GM10266 (cell line): Measurements from ENCODE around the gene COMMD6.

Experiments used
- DNase-seq: peaks from one replicate; pipeline ENCODE4 v3.0.0; 2012; ENCODE audit errors: extremely low spot score
- TF ChIP-seq, protein P1 (sequence below): IDR thresholded peaks from 2 replicates; pipeline ENCODE4 v1.5.1; 2012; ENCODE audit warnings: mild to moderate bottlenecking, low read depth; ENCODE audit not compliant: control insufficient read depth, insufficient read depth; ENCODE audit errors: missing control alignments

The COMMD6 gene

DNA sequence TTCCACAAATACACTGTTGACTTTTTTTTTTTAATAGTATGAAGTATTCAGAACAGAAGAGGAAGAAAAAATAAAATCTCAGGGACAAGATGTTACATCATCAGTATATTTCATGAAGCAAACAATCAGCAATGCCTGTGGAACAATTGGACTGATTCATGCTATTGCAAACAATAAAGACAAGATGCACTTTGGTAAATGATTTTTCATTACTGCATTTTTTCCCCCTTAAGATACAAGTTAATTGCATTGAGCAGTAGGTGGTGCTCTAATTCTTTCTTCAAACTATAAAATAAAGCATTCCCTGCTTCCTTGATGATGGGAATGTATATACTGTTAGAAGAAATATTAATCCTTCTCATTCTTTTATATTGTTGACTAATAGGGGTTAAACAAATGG lies 29.0 kb upstream of the COMMD6 start:
- DNase-seq, result no peak
- TF ChIP-seq, protein P1, sequence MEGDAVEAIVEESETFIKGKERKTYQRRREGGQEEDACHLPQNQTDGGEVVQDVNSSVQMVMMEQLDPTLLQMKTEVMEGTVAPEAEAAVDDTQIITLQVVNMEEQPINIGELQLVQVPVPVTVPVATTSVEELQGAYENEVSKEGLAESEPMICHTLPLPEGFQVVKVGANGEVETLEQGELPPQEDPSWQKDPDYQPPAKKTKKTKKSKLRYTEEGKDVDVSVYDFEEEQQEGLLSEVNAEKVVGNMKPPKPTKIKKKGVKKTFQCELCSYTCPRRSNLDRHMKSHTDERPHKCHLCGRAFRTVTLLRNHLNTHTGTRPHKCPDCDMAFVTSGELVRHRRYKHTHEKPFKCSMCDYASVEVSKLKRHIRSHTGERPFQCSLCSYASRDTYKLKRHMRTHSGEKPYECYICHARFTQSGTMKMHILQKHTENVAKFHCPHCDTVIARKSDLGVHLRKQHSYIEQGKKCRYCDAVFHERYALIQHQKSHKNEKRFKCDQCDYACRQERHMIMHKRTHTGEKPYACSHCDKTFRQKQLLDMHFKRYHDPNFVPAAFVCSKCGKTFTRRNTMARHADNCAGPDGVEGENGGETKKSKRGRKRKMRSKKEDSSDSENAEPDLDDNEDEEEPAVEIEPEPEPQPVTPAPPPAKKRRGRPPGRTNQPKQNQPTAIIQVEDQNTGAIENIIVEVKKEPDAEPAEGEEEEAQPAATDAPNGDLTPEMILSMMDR, result peak; percentile 47

DNA sequence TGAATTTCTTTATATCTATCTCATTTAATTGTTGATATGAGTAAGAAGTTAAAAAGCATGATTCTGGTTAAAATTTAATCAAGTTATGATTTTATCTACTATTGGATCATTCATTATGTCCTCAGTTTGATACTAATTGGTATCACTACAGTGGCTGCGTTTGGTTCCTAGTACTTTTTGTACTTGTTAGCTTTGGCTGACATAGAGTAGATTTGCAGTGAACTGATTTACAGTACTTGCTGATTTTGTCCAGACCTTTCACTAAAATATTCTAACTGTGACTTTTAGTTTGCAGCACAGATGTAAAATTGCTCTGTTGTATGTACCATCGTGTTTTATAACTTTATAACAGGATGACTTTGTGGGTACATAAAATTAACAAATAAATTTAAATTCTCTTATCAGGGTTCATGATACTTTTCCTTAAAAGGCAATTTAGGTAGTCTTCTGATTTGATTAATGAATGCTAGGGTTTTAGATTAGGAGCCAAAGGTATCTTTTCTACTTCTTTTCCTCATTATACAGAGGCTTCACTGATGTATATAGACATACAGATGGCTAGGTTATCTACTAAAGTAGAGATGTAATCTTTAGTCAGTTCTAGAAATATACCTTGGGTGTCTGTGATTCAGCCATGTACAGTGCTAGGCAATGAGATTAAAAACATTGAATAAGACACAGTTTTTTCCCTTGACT lies 20.7 kb upstream of the COMMD6 start:
- DNase-seq, result no peak
- TF ChIP-seq, protein P1, result no peak

DNA sequence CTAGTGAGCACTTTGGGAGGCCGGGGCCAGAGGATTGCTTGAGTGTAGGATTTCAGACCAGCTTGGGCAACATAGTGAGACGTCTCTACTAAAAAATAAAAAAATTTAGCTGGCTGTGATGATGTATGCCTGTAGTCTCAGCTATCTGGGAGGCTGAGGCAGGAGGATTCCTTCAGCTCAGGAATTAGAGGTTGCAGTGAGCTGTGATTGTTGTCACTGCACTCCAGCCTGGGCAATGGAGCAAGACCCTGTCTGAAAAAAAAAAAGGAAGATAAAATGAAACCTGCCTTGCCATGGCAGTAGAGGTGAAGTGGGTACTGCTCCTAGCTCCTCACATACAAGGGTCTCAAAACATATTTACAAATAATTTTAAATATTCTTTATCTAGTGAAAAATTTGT lies 19.3 kb upstream of the COMMD6 start:
- TF ChIP-seq, protein P1, result no peak
- no peak for DNase-seq

DNA sequence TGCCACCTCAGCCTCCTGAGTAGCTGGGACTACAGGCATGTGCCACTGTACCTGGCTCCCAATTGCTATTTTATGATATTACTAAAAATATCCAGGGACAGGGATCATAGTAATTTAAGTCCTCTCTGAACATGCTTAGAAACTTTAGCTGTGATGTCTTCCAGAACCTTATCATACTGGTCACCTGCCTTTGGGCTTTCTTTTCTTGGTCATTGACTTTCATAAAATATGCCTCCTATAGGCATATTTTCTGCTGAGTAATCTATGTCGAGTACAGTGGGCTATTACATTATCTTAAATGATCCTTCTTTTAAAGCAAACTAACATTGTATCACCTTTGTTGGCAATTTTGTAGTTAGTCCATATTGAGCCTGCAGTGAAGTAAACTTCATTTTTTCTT lies 18.2 kb upstream of the COMMD6 start:
- TF ChIP-seq, protein P1, result no peak
- no peak for DNase-seq

DNA sequence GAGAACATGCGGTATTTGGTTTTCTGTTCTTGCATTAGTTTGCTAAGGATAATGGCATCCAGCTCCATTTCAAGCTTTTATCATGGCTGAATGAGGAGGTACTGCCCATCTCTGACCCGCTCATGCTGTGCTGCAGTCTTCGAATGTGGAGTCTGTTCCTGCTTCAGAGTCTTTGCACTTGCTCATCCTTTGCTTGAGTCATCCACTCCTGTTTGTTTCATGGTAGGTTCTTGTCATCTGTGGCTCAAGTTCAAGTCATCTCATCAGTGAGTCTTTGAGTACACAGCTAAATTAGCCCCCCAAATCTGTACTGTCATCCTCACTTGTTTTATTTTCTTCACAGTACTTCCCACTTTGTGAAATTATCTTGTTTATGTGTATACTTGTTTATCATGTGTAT lies 17.3 kb upstream of the COMMD6 start:
- TF ChIP-seq, protein P1, result no peak
- no peak for DNase-seq

DNA sequence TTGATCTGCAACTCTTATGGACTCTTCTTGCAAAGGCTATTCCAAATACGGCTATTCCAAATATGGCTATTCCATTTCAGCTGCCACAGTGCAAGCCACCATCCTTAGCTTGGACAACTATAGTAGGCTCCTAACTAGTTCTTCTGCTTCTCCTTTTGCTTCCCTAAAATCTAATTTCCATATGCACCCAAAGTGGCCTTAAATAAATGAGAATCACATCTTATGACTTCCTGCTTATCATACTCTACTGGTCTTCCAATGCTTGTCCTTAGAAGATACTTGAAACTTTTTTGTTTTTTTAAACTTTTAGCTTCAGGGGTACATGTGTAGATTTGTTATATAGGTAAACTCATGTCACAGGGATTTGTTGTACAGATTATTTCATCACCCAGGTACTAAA lies 16.8 kb upstream of the COMMD6 start:
- DNase-seq, result no peak
- TF ChIP-seq, protein P1, result no peak

DNA sequence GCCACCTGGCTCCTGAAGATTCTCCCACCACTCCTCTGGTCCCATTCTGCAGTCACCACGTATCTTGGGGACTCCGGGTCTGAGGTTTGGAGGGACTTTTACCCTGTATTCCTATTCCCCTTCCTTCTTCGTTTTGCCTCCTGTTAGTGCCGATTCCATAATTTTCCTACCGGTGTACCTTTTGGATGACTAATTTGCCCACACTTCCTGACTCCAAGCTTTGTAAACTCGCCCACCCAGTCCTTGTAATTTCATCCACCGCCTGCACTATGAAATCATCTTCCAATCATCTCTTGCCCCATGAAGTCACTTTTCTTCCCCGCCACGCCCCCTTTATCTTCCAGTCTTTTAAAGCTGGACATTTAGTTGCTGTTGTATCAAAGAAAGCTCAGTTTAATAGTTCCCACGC lies 12.5 kb upstream of the COMMD6 start:
- peak; percentile 27 for DNase-seq
- TF ChIP-seq, protein P1, result no peak
